H1 (cell line): ENCODE data around the gene RXFP4. TPM values are rescaled to one million over a fixed set of nuclear protein-coding genes. Genes with fewer than 3 reads are reported as not detected.

Source experiments
- CTCF ChIA-PET: fragments of 300-600 bp; sonication (Branson Sonifier 250); formaldehyde crosslinking; loops from one replicate; lab custom pipeline; 2021; ENCODE audit not compliant: partially characterized antibody; lab: Charles Lee
- POLR2A ChIA-PET: fragments of 300-600 bp; sonication (Branson Sonifier 250); formaldehyde crosslinking; loops from one replicate; lab custom pipeline; 2021; ENCODE audit warnings: inconsistent platforms; ENCODE audit not compliant: partially characterized antibody; lab: Charles Lee
- DNase-seq, 2 experiments: peaks; one replicate each; pipeline versions ENCODE4 v3.0.0 to v3.0.0-alpha.2; 2010 to 2022; ENCODE audit warnings: low spot score in 2 of 2, low read depth in 1 of 2, mixed read lengths in 1 of 2
- FAIRE-seq: peaks from 2 replicates; lab custom pipeline; 2011; peaks lifted over from hg19 to GRCh38; lab: Jason Lieb, UNC
- H2AFZ ChIP-seq: 2 replicates; pipeline ENCODE4 v1.8.1; 2012; ENCODE audit warnings: low read length, inconsistent platforms
- H2AK5ac ChIP-seq: 2 replicates; pipeline ENCODE4 v1.6.1; 2013; ENCODE audit warnings: low read depth, low read length
- H2BK120ac ChIP-seq: replicated peaks from 2 replicates; pipeline ENCODE3; 2013; ENCODE audit warnings: low read depth, low read length, inconsistent platforms
- H2BK12ac ChIP-seq: 2 replicates; pipeline ENCODE4 v1.6.1; 2013; ENCODE audit warnings: low read depth, low read length
- H2BK15ac ChIP-seq: 2 replicates; pipeline ENCODE4 v1.6.1; 2013; ENCODE audit warnings: low read length
- H2BK20ac ChIP-seq: 2 replicates; pipeline ENCODE4 v1.6.1; 2013; ENCODE audit warnings: low read length
- H2BK5ac ChIP-seq: 2 replicates; pipeline ENCODE4 v1.6.1; 2013; ENCODE audit warnings: low read depth, low read length
- H3K14ac ChIP-seq: 2 replicates; pipeline ENCODE4 v1.6.1; 2013; ENCODE audit warnings: inconsistent platforms; ENCODE audit not compliant: insufficient read length
- H3K18ac ChIP-seq: 2 replicates; pipeline ENCODE4 v1.6.1; 2013; ENCODE audit warnings: low read length; ENCODE audit errors: extremely low read depth
- H3K23ac ChIP-seq: 2 replicates; pipeline ENCODE4 v1.6.1; 2013; ENCODE audit warnings: inconsistent platforms; ENCODE audit not compliant: insufficient read length
- H3K23me2 ChIP-seq: 2 replicates; pipeline ENCODE4 v1.6.1; 2013; ENCODE audit warnings: low read depth, low read length
- H3K27ac ChIP-seq: 2 replicates; pipeline ENCODE4 v1.6.1; 2011; ENCODE audit warnings: low read depth, low read length, inconsistent platforms
- H3K27me3 ChIP-seq, 4 experiments: replicated peaks in 1 of 4; 1 replicate in 1 of 4; 2 replicates in 3 of 4; pipeline versions ENCODE4 v1.6.1 to v1.8.1; 2011 to 2013; ENCODE audit warnings: low read length in 3 of 4, mild to moderate bottlenecking in 3 of 4, inconsistent platforms in 2 of 4, mixed read lengths in 2 of 4, moderate library complexity in 1 of 4; ENCODE audit not compliant: control insufficient read depth in 3 of 4, insufficient read depth in 3 of 4; ENCODE audit errors: extremely low read depth in 1 of 4
- H3K36me3 ChIP-seq, 4 experiments: 2 replicates each; pipeline versions ENCODE4 v1.6.1 to v1.8.1; 2011 to 2013; ENCODE audit warnings: mild to moderate bottlenecking in 4 of 4, low read length in 3 of 4, moderate library complexity in 2 of 4, control low read depth in 1 of 4, inconsistent platforms in 1 of 4; ENCODE audit not compliant: insufficient read depth in 4 of 4, control insufficient read depth in 2 of 4
- H3K4ac ChIP-seq: replicated peaks from 2 replicates; pipeline ENCODE3; 2013; ENCODE audit warnings: low read length, low read depth, mixed read lengths, inconsistent platforms; ENCODE audit not compliant: insufficient read length
- H3K4me1 ChIP-seq, 4 experiments: replicated peaks in 1 of 4; 1 replicate in 1 of 4; 2 replicates in 3 of 4; pipeline versions ENCODE4 v1.6.1 to v1.8.1; 2011 to 2013; ENCODE audit warnings: low read length in 3 of 4, inconsistent platforms in 2 of 4, mixed read lengths in 1 of 4; ENCODE audit not compliant: insufficient read depth in 4 of 4, control insufficient read depth in 3 of 4
- H3K4me2 ChIP-seq, 2 experiments: 2 replicates each; pipeline versions ENCODE4 v1.6.1 to v1.8.1; 2011 to 2013; ENCODE audit warnings: low read depth in 2 of 2, low read length in 2 of 2, control low read depth in 1 of 2, inconsistent platforms in 1 of 2, mild to moderate bottlenecking in 1 of 2; ENCODE audit not compliant: insufficient read depth in 1 of 2
- H3K4me3 ChIP-seq, 4 experiments: fragments of 200-600, 300-600 bp in 1 of 4; sonication (generic), shearing (Covaris generic), sonication (Bioruptor Twin) in 1 of 4; 2 replicates each; pipeline versions ENCODE4 v1.5.1 to v1.8.1; 2011 to 2016; ENCODE audit warnings: low read length in 4 of 4, low read depth in 3 of 4, control low read depth in 2 of 4, inconsistent platforms in 2 of 4, mild to moderate bottlenecking in 2 of 4, mixed read lengths in 1 of 4, moderate library complexity in 1 of 4; ENCODE audit not compliant: insufficient read depth in 2 of 4; ENCODE audit errors: extremely low read depth in 1 of 4
- H3K56ac ChIP-seq: replicated peaks from 2 replicates; pipeline ENCODE3; 2013; ENCODE audit warnings: low read depth, mild to moderate bottlenecking, mixed read lengths, low read length, inconsistent platforms; ENCODE audit not compliant: insufficient read length
- H3K79me1 ChIP-seq: 2 replicates; pipeline ENCODE4 v1.6.1; 2013; ENCODE audit warnings: low read depth, low read length, control low read depth
- H3K79me2 ChIP-seq, 2 experiments: 2 replicates each; pipeline versions ENCODE4 v1.6.1 to v1.8.1; 2012 to 2013; ENCODE audit warnings: low read length in 2 of 2, mild to moderate bottlenecking in 2 of 2, inconsistent platforms in 1 of 2; ENCODE audit not compliant: insufficient read depth in 2 of 2, control insufficient read depth in 1 of 2
- H3K9ac ChIP-seq, 4 experiments: replicated peaks in 1 of 4; 1 replicate in 1 of 4; 2 replicates in 3 of 4; pipeline versions ENCODE4 v1.6.1 to v1.8.1; 2011 to 2013; ENCODE audit warnings: low read depth in 3 of 4, low read length in 3 of 4, control low read depth in 2 of 4, mild to moderate bottlenecking in 2 of 4, moderate library complexity in 2 of 4, inconsistent platforms in 1 of 4; ENCODE audit errors: extremely low read depth in 1 of 4
- H3K9me3 ChIP-seq, 2 experiments: 2 replicates each; pipeline versions ENCODE4 v1.6.1 to v1.8.1; 2012 to 2013; ENCODE audit warnings: mild to moderate bottlenecking in 2 of 2, moderate library complexity in 2 of 2, control low read depth in 1 of 2, inconsistent platforms in 1 of 2, low read depth in 1 of 2, low read length in 1 of 2, mixed read lengths in 1 of 2; ENCODE audit not compliant: insufficient read depth in 2 of 2
- H4K20me1 ChIP-seq, 2 experiments: replicated peaks in 1 of 2; 2 replicates each; pipeline versions ENCODE3 to v1.8.1; 2011 to 2013; ENCODE audit warnings: inconsistent platforms in 2 of 2, low read length in 2 of 2, mild to moderate bottlenecking in 1 of 2; ENCODE audit not compliant: insufficient read depth in 2 of 2, control insufficient read depth in 1 of 2
- H4K5ac ChIP-seq: 2 replicates; pipeline ENCODE4 v1.6.1; 2013; ENCODE audit warnings: low read length, low read depth, mixed read lengths, inconsistent platforms; ENCODE audit not compliant: insufficient read length
- H4K8ac ChIP-seq: 2 replicates; pipeline ENCODE4 v1.8.0; 2013; ENCODE audit warnings: mild to moderate bottlenecking, moderate library complexity, low read length, inconsistent platforms; ENCODE audit not compliant: insufficient read depth; ENCODE audit errors: extremely low read depth
- H4K91ac ChIP-seq: replicated peaks from 2 replicates; pipeline ENCODE3; 2013; ENCODE audit warnings: low read length, mixed read lengths, inconsistent platforms; ENCODE audit not compliant: insufficient read length
- EGR1 ChIP-seq: IDR thresholded peaks from 2 replicates; pipeline ENCODE4 v1.6.1; 2011; ENCODE audit warnings: low read depth, low read length, borderline replicate concordance
- WGBS, 2 experiments: shearing (Covaris generic) in 1 of 2; methylation state at CpG; one replicate each; pipeline versions ENCODE4 v1.1.6 to v1.1.7; 2013 to 2015; ENCODE audit warnings: low lambda C conversion rate in 2 of 2, mixed read lengths in 2 of 2, inconsistent platforms in 1 of 2, low coverage in 1 of 2, missing lambda C conversion rate in 1 of 2; ENCODE audit not compliant: insufficient replicate concordance in 2 of 2, insufficient coverage in 1 of 2, insufficient read length in 1 of 2; ENCODE audit errors: extremely low coverage in 1 of 2, missing lambda C conversion rate in 1 of 2; 5-methylcytosine and 5-hydroxymethylcytosine counted together
- polyA plus RNA-seq, 7 experiments: library from polyadenylated mRNA; depleted of rRNA in 3 of 7; stranded (reverse) in 5 of 7; unstranded in 2 of 7; fragments of >200 nt in 5 of 7; fragments of 200-250 nt in 2 of 7; gene quantifications; 1 replicate in 5 of 7; 2 replicates in 1 of 7; 4 replicates in 1 of 7; pipeline versions ENCODE4 v1.2.1 to v1.2.3, GENCODE V29; 2011 to 2013; ENCODE audit warnings: missing spikeins in 2 of 7, mixed read lengths in 2 of 7
- total RNA-seq: library from RNA; stranded (reverse); fragmentation: NEBNext Ultra II Directional; extraction: Animal tissue kit (Norgen Biotek cat#: 25700); gene quantifications from 2 replicates; pipeline ENCODE4 v1.2.1, GENCODE V29; 2021

RXFP4 gene
- total and polyA plus RNA-seq, 2 of the 8 experiments (the other 6 are each of a cell fraction or from before 2014, with no cell fraction given), result not detected

DNA sequence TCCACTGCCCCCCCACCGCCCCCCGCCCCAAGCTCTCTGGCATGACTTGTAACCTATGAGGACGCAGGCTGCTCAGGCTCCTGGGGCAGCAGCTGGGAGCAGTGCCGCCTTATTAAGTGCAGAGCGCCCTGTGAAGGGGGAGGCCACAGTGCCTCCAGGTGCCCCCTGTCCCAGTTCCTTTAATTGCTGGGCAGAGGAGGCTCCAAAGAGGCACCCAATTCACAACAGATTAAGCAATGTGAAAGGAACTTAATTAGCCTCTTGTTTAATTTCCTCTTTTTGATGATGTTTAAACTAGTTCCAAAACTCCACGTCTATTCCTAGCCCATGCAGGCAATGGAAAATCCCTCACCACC, 3.0 kb downstream of the RXFP4 start:
- Histone ChIP-seq H2BK5ac (no peak overlapping the region), H3K14ac (no peak overlapping the region), H3K23ac (no peak overlapping the region), H3K79me1 (no peaks in the 10 kb centered on the region), H2BK120ac (no peak overlapping the region), H4K91ac (no peak overlapping the region), H3K79me2 (no peaks in the 10 kb centered on the region), H4K8ac (no peak overlapping the region), H3K4me2 (no peak overlapping the region), H3K27ac (no peak overlapping the region), H4K20me1 (no peaks in the 10 kb centered on the region), H3K56ac (no peak overlapping the region), H3K18ac (no peak overlapping the region), H2BK12ac (no peak overlapping the region), H3K27me3 (no peaks in the 10 kb centered on the region), H3K4me3 (no peak overlapping the region), H3K9me3 (no peaks in the 10 kb centered on the region), H2BK15ac (no peak overlapping the region), H3K23me2 (no peaks in the 10 kb centered on the region), H4K5ac (no peak overlapping the region), H2AK5ac (no peak overlapping the region), H3K9ac (no peak overlapping the region), H3K4ac (no peak overlapping the region), H2BK20ac (no peak overlapping the region), H3K36me3 (peaks cover 7 to 31% (median 11%) of the 10 kb centered on the region in 4 experiments; a peak in 7 of 8 replicates), H2AFZ (no peak overlapping the region), H3K4me1 (peaks cover 0 to 9% (median 4%) of the 10 kb centered on the region in 4 experiments; a peak in 5 of 7 replicates)
- 73% methylated on average over 4 of the region's 6 CpGs; no CpG with 5 or more reads in 1 of the 2 experiments for WGBS, 2 experiments
- CTCF ChIA-PET, result interaction anchor here (0.7 to 5.1 kb wide), 13 partner anchors 10 to 336 kb away, joined by 3 to 41 read pairs (median 4); partner anchors contain the start of genes ARHGEF2 and KHDC4
- no peak for FAIRE-seq
- POLR2A ChIA-PET, result interaction anchor here (0.5 to 5.0 kb wide), 11 partner anchors 11 to 249 kb away, joined by 3 to 71 read pairs (median 7); partner anchors contain the start of genes KHDC4 and SLC25A44
- DNase-seq, result no peak
- TF ChIP-seq EGR1, result no peak
